ENCODE results near the gene IL1R2.
"Not testable (repeated sequence)": the region's sequence is repeated elsewhere in the genome, so short reads cannot be mapped to it uniquely, and the experiment has no call there.

DNA sequence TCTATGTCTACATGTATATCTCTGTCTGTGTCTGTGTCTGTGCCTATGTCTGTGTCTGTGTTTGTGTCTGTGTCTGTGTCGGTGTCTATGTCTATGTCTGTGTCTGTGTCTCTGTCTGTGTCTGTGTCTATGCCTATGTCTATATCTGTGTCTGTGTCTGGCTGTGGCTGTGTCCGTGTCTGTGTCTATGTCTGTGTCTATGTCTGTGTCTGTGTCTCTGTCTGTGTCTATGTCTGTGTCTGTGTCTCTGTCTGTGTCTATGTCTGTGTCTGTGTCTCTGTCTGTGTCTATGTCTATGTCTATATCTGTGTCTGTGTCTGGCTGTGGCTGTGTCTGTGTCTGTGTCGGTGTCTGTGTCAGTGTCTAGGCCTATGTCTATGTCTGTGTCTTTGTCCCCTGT, 11.1 kb downstream of the IL1R2 start:
- not testable (repeated sequence) for TF ChIP-seq POLR2A, POLR2AphosphoS5, CTCF (IDR thresholded peaks at IDR 0.05)
